Right lobe of liver (tissue), 4 donors: Measurements from ENCODE around the gene R3HDM2.

Experiments
- POLR2A ChIP-seq: fragments of 450-650 bp; IDR thresholded peaks from one replicate; pipeline ENCODE4 v1.6.1; 2017; ENCODE audit warnings: antibody characterized with exemption, mild to moderate bottlenecking
- TF ChIP-seq, protein P1 (sequence below), 4 donors: fragments of 200-600 bp in 3 of 4; fragments of 450-650 bp in 1 of 4; IDR thresholded peaks; one replicate each; pipeline versions ENCODE4 v1.5.1 to v1.8.0; 2016 to 2022; ENCODE audit warnings: antibody characterized with exemption in 4 of 4, mild to moderate bottlenecking in 2 of 4
- donor health status: DM: no; HTN: no; CAD: no.
- donor health status: DM: no; HTN: no; CAD: no.
- donor health status: DM: no; HTN: yes; CAD: no.

DNA sequence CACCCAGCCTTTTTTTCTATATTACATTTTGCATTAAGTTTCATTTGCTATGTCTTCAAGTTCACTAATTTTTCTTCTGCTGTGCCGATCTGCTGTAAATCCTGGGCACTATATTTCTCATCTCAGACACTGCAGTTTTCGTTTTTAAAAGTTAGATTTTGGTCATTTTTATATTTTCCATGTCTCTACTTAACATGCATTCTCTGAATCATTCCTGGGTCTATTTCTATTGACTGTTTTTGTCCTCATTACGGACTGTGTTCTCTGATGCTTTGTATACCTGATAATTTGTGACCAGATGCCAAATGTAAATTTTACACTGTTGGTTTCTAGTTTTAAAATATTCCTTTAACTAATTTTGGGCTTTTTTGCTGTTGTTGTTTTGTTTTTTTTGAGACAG is 64.5 kb downstream of the R3HDM2 start:
- TF ChIP-seq, protein P1, sequence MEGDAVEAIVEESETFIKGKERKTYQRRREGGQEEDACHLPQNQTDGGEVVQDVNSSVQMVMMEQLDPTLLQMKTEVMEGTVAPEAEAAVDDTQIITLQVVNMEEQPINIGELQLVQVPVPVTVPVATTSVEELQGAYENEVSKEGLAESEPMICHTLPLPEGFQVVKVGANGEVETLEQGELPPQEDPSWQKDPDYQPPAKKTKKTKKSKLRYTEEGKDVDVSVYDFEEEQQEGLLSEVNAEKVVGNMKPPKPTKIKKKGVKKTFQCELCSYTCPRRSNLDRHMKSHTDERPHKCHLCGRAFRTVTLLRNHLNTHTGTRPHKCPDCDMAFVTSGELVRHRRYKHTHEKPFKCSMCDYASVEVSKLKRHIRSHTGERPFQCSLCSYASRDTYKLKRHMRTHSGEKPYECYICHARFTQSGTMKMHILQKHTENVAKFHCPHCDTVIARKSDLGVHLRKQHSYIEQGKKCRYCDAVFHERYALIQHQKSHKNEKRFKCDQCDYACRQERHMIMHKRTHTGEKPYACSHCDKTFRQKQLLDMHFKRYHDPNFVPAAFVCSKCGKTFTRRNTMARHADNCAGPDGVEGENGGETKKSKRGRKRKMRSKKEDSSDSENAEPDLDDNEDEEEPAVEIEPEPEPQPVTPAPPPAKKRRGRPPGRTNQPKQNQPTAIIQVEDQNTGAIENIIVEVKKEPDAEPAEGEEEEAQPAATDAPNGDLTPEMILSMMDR (IDR thresholded peaks at IDR 0.05) = no peak
- TF ChIP-seq POLR2A = no peak
